Stimulated activated CD8-positive, alpha-beta memory T cell treated with anti-CD3 and anti-CD28 coated beads, Interleukin-2, amount 100 ng/mL, for 1 hour (primary cell): ENCODE results near the gene ZNF74.
"Not testable (repeated sequence)": the region's sequence is repeated elsewhere in the genome, so short reads cannot be mapped to it uniquely, and the experiment has no call there.

ENCODE experiments used
- DNase-seq, 2 donors: peaks; one replicate each; pipeline ENCODE4 v3.0.0-alpha.2; 2020; ENCODE audit warnings: low read depth in 2 of 2

ZNF74 gene

GRCh38 chr22:20400606-20401375 is 6.8 kb downstream of the ZNF74 start:
- no peak for DNase-seq

GRCh38 chr22:20401376-20402014 is 7.5 kb downstream of the ZNF74 start:
- no peak for DNase-seq

GRCh38 chr22:20402960-20403778 is 9.2 kb downstream of the ZNF74 start:
- DNase-seq: no peak

GRCh38 chr22:20403779-20404140 is 9.8 kb downstream of the ZNF74 start:
- DNase-seq: no peak

- DNase-seq: no peak
Observed at GRCh38 chr22:20404881-20405280, 10.9 kb downstream of the ZNF74 start.

GRCh38 chr22:20405291-20405930 is 11.5 kb downstream of the ZNF74 start:
- DNase-seq: no peak

GRCh38 chr22:20405931-20406685 is 12.2 kb downstream of the ZNF74 start:
- no peak for DNase-seq

GRCh38 chr22:20406686-20407408 is 12.9 kb downstream of the ZNF74 start:
- DNase-seq: no peak

- DNase-seq: no peak
Observed at GRCh38 chr22:20407829-20408228, 13.9 kb downstream of the ZNF74 start.

- DNase-seq: no peak
Observed at GRCh38 chr22:20408891-20409290, 14.9 kb downstream of the ZNF74 start.

- DNase-seq: not testable (repeated sequence)
Observed at GRCh38 chr22:20409385-20409784, 15.4 kb downstream of the ZNF74 start.

GRCh38 chr22:20412474-20413216 is 18.7 kb downstream of the ZNF74 start:
- DNase-seq: no peak

GRCh38 chr22:20413217-20414058 is 19.5 kb downstream of the ZNF74 start:
- no peak for DNase-seq

- no peak for DNase-seq
Observed at GRCh38 chr22:20414059-20414440, 20.1 kb downstream of the ZNF74 start.

- no peak for DNase-seq
Observed at GRCh38 chr22:20414450-20414849, 20.5 kb downstream of the ZNF74 start.

- DNase-seq: not testable (repeated sequence)
Observed at GRCh38 chr22:20415241-20415640, 21.3 kb downstream of the ZNF74 start.

- DNase-seq: not testable (repeated sequence)
Observed at GRCh38 chr22:20415699-20416098, 21.7 kb downstream of the ZNF74 start.

GRCh38 chr22:20418211-20418788 is 24.3 kb downstream of the ZNF74 start:
- peak; percentile 32 to 61 for DNase-seq

GRCh38 chr22:20419664-20419951 is 25.7 kb downstream of the ZNF74 start:
- no peak for DNase-seq
